Limb (tissue), 2 donors: ENCODE results near the gene ZDHHC5.

Experiments
- DNase-seq, 2 donors: peaks; one replicate each; pipeline ENCODE4 v3.0.0-alpha.2; 2016; ENCODE audit errors: extremely low spot score in 2 of 2

The ZDHHC5 gene

GRCh38 chr11:57667736-57668433 lies at the start of gene ZDHHC5:
Gene ZDHHC5 (plus strand): TSS chr11:57668114. CDS start chr11:57673091, 4,977 bp downstream.
- DNase-seq: peak in 1 of 2 donors; percentile 99

- DNase-seq: no peak
Measured at GRCh38 chr11:57618438-57618837, 49.5 kb upstream of the ZDHHC5 start.

GRCh38 chr11:57619331-57619730 lies 48.6 kb upstream of the ZDHHC5 start:
- no peak for DNase-seq

- no peak for DNase-seq
Measured at GRCh38 chr11:57620467-57620866, 47.4 kb upstream of the ZDHHC5 start.

GRCh38 chr11:57622263-57622662 lies 45.7 kb upstream of the ZDHHC5 start:
- DNase-seq: no peak

- no peak for DNase-seq
Measured at GRCh38 chr11:57624864-57625263, 43.0 kb upstream of the ZDHHC5 start.

GRCh38 chr11:57626895-57627294 lies 41.0 kb upstream of the ZDHHC5 start:
- no peak for DNase-seq

- no peak for DNase-seq
Measured at GRCh38 chr11:57630171-57630570, 37.7 kb upstream of the ZDHHC5 start.

GRCh38 chr11:57632116-57632515 lies 35.8 kb upstream of the ZDHHC5 start:
- no peak for DNase-seq

- no peak for DNase-seq
Measured at GRCh38 chr11:57633394-57634070, 34.4 kb upstream of the ZDHHC5 start.

GRCh38 chr11:57634311-57634710 lies 33.6 kb upstream of the ZDHHC5 start:
- no peak for DNase-seq

- DNase-seq: no peak
Measured at GRCh38 chr11:57635246-57635645, 32.7 kb upstream of the ZDHHC5 start.

- DNase-seq: peak in 1 of 2 donors; percentile 70
Measured at GRCh38 chr11:57637626-57638004, 30.3 kb upstream of the ZDHHC5 start.

GRCh38 chr11:57638005-57638781 lies 29.7 kb upstream of the ZDHHC5 start:
- DNase-seq: peak; percentile 91 to 96

GRCh38 chr11:57638811-57639320 lies 29.0 kb upstream of the ZDHHC5 start:
- no peak for DNase-seq

- peak; percentile 88 to 93 for DNase-seq
Measured at GRCh38 chr11:57639321-57640067, 28.4 kb upstream of the ZDHHC5 start.

- no peak for DNase-seq
Measured at GRCh38 chr11:57640068-57640800, 27.7 kb upstream of the ZDHHC5 start.

- no peak for DNase-seq
Measured at GRCh38 chr11:57641011-57641807, 26.7 kb upstream of the ZDHHC5 start.

GRCh38 chr11:57643802-57644201 lies 24.1 kb upstream of the ZDHHC5 start:
- no peak for DNase-seq
